GM21526 (cell line): ENCODE data around the gene TRMU.

Experiments
- ATAC-seq: cut with Tn5 transposase; IDR thresholded peaks from one replicate; pipeline ENCODE4 v1.9.1; 2021; ENCODE audit warnings: moderate library complexity; ENCODE audit not compliant: unreplicated experiment, low FRiP score

Gene TRMU

GRCh38 chr22:46331496-46331895 is 4.0 kb upstream of the TRMU start:
- ATAC-seq, result no peak

- ATAC-seq, result peak; percentile 13
Measured at GRCh38 chr22:46336119-46337078, 885 bp downstream of the TRMU start.

- no peak for ATAC-seq
Measured at GRCh38 chr22:46337870-46338269, 2.4 kb downstream of the TRMU start.

- no peak for ATAC-seq
Measured at GRCh38 chr22:46338636-46339035, 3.1 kb downstream of the TRMU start.

GRCh38 chr22:46339956-46340355 is 4.4 kb downstream of the TRMU start:
- ATAC-seq, result no peak

- ATAC-seq, result no peak
Measured at GRCh38 chr22:46340676-46341075, 5.2 kb downstream of the TRMU start.

GRCh38 chr22:46346680-46347405 is 11.3 kb downstream of the TRMU start:
- ATAC-seq, result no peak

- ATAC-seq, result no peak
Measured at GRCh38 chr22:46347646-46348045, 12.1 kb downstream of the TRMU start.

- ATAC-seq, result no peak
Measured at GRCh38 chr22:46348099-46348695, 12.7 kb downstream of the TRMU start.

GRCh38 chr22:46349238-46349637 is 13.7 kb downstream of the TRMU start:
- ATAC-seq, result no peak

- no peak for ATAC-seq
Measured at GRCh38 chr22:46349681-46350080, 14.2 kb downstream of the TRMU start.

GRCh38 chr22:46350121-46350520 is 14.6 kb downstream of the TRMU start:
- ATAC-seq, result no peak

- ATAC-seq, result no peak
Measured at GRCh38 chr22:46350646-46351045, 15.1 kb downstream of the TRMU start.

- no peak for ATAC-seq
Measured at GRCh38 chr22:46351131-46351735, 15.7 kb downstream of the TRMU start.

- ATAC-seq, result no peak
Measured at GRCh38 chr22:46351767-46352166, 16.3 kb downstream of the TRMU start.

GRCh38 chr22:46352276-46352675 is 16.8 kb downstream of the TRMU start:
- ATAC-seq, result no peak

GRCh38 chr22:46352691-46353386 is 17.3 kb downstream of the TRMU start:
- ATAC-seq, result no peak

- no peak for ATAC-seq
Measured at GRCh38 chr22:46353483-46354105, 18.1 kb downstream of the TRMU start.

GRCh38 chr22:46354176-46354992 is 18.9 kb downstream of the TRMU start:
- no peak for ATAC-seq
